ENCODE measurements around the gene SCAI.
"Not testable (repeated sequence)": the region's sequence is repeated elsewhere in the genome, so short reads cannot be mapped to it uniquely, and the experiment has no call there.

SCAI gene

DNA sequence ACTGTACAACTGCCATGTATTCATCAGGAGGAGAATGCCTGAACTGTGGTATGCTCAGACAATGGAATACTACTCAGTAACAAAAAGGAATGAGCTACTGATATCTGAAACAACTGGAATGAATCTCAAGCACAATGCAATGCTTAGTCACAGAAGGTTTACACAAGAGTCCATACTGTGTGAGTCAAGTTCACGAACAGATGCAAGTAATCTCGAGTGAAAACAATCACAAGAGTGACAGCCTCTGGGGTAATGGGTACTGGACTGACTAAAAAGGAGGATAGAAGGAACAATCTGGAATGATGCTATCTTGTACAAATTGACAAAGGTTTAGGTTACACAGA is 182.9 kb downstream of the SCAI start:
- Histone ChIP-seq H3K27me3 (replicated peaks; ENCODE audit: control insufficient read depth, insufficient read depth, low read length) (no peaks in the 10 kb centered on the region), H3K36me3 (ENCODE audit: control insufficient read depth, insufficient read depth, low read length, severe bottlenecking) (no peaks in the 10 kb centered on the region), H3K9me3 (ENCODE audit: control insufficient read depth, low read length) (no peaks in the 10 kb centered on the region), H3K9ac (ENCODE audit: low read length) (no peak overlapping the region), H3K4me1 (ENCODE audit: control insufficient read depth, insufficient read depth, low read length) (no peaks in the 10 kb centered on the region), H3K4me3 (ENCODE audit: low read length) (no peak overlapping the region)
- no peak for DNase-seq (ENCODE audit: low read depth)

DNA sequence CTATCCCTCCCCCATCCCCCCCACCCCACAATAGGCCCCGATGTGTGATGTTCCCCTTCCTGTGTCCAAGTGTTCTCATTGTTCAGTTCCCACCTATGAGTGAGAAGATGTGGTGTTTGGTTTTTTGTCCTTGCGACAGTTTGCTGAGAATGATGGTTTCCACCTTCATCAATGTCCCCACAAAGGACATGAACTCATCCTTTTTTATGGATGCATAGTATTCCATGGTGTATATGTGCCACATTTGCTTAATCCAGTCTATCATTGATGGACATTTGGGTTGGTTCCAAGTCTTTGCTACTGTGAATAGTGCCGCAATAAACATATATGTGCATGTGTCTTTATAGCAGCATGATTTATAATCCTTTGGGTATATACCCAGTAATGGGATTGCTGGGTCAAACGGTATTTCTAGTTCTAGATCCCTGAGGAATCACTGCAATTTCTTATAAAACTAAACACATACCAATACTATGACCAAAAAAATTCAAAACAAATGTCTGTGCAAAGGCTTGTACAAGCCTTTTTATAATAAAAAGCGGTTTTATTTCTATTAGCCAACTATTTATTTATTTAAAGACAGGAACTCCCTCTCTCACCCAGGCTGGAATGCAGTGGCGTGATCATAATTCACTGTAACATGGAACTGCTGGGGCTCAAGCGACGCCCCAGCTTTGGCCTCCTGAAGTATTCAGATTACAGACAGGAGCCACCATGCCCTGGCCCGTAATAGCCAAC is 183.5 kb downstream of the SCAI start:
- H3K9ac ChIP-seq (ENCODE audit: low read length); H3K36me3 ChIP-seq (ENCODE audit: control insufficient read depth, insufficient read depth, low read length, severe bottlenecking); H3K4me1 ChIP-seq (ENCODE audit: control insufficient read depth, insufficient read depth, low read length); DNase-seq (ENCODE audit: low read depth); H3K27me3 ChIP-seq (replicated peaks; ENCODE audit: control insufficient read depth, insufficient read depth, low read length); H3K9me3 ChIP-seq (ENCODE audit: control insufficient read depth, low read length); H3K4me3 ChIP-seq (ENCODE audit: low read length): not testable (repeated sequence)

DNA sequence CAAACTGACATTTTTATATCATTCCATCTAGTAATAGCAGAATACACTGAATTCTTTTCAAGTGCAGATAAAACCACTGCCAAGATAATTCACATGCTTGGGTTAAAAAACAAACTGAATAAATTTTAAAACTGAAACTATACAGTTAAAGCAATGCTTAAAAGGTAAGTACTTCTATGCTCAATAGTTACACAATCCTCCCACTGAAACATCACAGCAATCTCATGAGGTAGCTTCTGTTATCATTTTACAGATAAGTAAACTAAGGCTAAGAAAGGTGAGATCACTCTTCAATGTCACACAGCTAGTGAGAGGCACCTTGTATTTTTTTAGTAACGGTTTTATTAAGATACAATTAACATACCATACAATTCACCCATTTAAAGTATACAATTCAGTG is 189.1 kb downstream of the SCAI start:
- Histone ChIP-seq H3K9me3 (ENCODE audit: control insufficient read depth, low read length) (no peaks in the 10 kb centered on the region), H3K27me3 (replicated peaks; ENCODE audit: control insufficient read depth, insufficient read depth, low read length) (no peaks in the 10 kb centered on the region), H3K4me1 (ENCODE audit: control insufficient read depth, insufficient read depth, low read length) (no peaks in the 10 kb centered on the region), H3K36me3 (ENCODE audit: control insufficient read depth, insufficient read depth, low read length, severe bottlenecking) (no peaks in the 10 kb centered on the region), H3K9ac (ENCODE audit: low read length) (no peak overlapping the region), H3K4me3 (ENCODE audit: low read length) (no peak overlapping the region)
- no peak for DNase-seq (ENCODE audit: low read depth)

GRCh38 chr9:124950050-124950718 is 193.1 kb downstream of the SCAI start:
- H3K27me3 ChIP-seq (replicated peaks; ENCODE audit: control insufficient read depth, insufficient read depth, low read length) = no peaks in the 10 kb centered on the region
- H3K4me1 ChIP-seq (ENCODE audit: control insufficient read depth, insufficient read depth, low read length) = peaks cover 18% of the 10 kb centered on the region
- no peaks in the 10 kb centered on the region for H3K36me3 ChIP-seq (ENCODE audit: control insufficient read depth, insufficient read depth, low read length, severe bottlenecking)
- no peak overlapping the region for H3K4me3 ChIP-seq (ENCODE audit: low read length)
- no peaks in the 10 kb centered on the region for H3K9me3 ChIP-seq (ENCODE audit: control insufficient read depth, low read length)
- no peak for DNase-seq (ENCODE audit: low read depth)
- no peak overlapping the region for H3K9ac ChIP-seq (ENCODE audit: low read length)

DNA sequence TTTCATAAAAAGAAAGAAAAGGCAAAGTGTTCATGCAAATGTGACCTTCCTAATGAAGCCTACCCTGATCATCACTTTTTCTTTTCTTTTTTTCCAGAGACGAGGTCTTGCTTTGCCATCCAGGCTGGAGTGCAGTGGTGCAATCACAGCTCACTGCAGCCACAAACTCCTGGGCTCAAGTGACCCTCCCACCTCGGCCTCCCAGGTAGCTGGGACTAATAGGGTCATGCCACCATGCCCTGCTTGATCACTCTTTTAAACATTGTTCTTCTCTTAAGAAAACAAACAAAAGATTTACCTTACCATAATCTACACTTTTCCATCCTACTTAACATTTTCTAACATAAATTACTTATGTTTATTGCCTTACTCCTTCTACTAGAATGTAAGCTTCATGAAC is 193.9 kb downstream of the SCAI start:
- peaks cover 18% of the 10 kb centered on the region for H3K4me1 ChIP-seq (ENCODE audit: control insufficient read depth, insufficient read depth, low read length)
- H3K9me3 ChIP-seq (ENCODE audit: control insufficient read depth, low read length) = no peaks in the 10 kb centered on the region
- DNase-seq (ENCODE audit: low read depth) = no peak
- no peak overlapping the region for H3K9ac ChIP-seq (ENCODE audit: low read length)
- no peaks in the 10 kb centered on the region for H3K36me3 ChIP-seq (ENCODE audit: control insufficient read depth, insufficient read depth, low read length, severe bottlenecking)
- H3K4me3 ChIP-seq (ENCODE audit: low read length) = no peak overlapping the region
- no peaks in the 10 kb centered on the region for H3K27me3 ChIP-seq (replicated peaks; ENCODE audit: control insufficient read depth, insufficient read depth, low read length)

GRCh38 chr9:124947727-124948391 is 195.5 kb downstream of the SCAI start:
- no peak for DNase-seq (ENCODE audit: low read depth)
- H3K4me3 ChIP-seq (ENCODE audit: low read length) = no peak overlapping the region
- no peaks in the 10 kb centered on the region for H3K27me3 ChIP-seq (replicated peaks; ENCODE audit: control insufficient read depth, insufficient read depth, low read length)
- H3K36me3 ChIP-seq (ENCODE audit: control insufficient read depth, insufficient read depth, low read length, severe bottlenecking) = no peaks in the 10 kb centered on the region
- peaks cover 18% of the 10 kb centered on the region for H3K4me1 ChIP-seq (ENCODE audit: control insufficient read depth, insufficient read depth, low read length)
- peak overlapping the region; percentile 37 for H3K9ac ChIP-seq (ENCODE audit: low read length)
- H3K9me3 ChIP-seq (ENCODE audit: control insufficient read depth, low read length) = no peaks in the 10 kb centered on the region

- DNase-seq (ENCODE audit: low read depth) = no peak
- Histone ChIP-seq H3K9ac (ENCODE audit: low read length) (no peak overlapping the region), H3K4me3 (ENCODE audit: low read length) (no peak overlapping the region), H3K9me3 (ENCODE audit: control insufficient read depth, low read length) (no peaks in the 10 kb centered on the region), H3K36me3 (ENCODE audit: control insufficient read depth, insufficient read depth, low read length, severe bottlenecking) (no peaks in the 10 kb centered on the region), H3K27me3 (replicated peaks; ENCODE audit: control insufficient read depth, insufficient read depth, low read length) (no peaks in the 10 kb centered on the region), H3K4me1 (ENCODE audit: control insufficient read depth, insufficient read depth, low read length) (peaks cover 25% of the 10 kb centered on the region)
Observed at GRCh38 chr9:124946167-124946566, 197.2 kb downstream of the SCAI start.

- peak; percentile 73 for DNase-seq (ENCODE audit: low read depth)
- H3K9ac ChIP-seq (ENCODE audit: low read length) = peak overlapping the region; percentile 100
- H3K4me3 ChIP-seq (ENCODE audit: low read length) = peak overlapping the region; percentile 100
- H3K4me1 ChIP-seq (ENCODE audit: control insufficient read depth, insufficient read depth, low read length) = peaks cover 20% of the 10 kb centered on the region
- H3K9me3 ChIP-seq (ENCODE audit: control insufficient read depth, low read length) = no peaks in the 10 kb centered on the region
- no peaks in the 10 kb centered on the region for H3K27me3 ChIP-seq (replicated peaks; ENCODE audit: control insufficient read depth, insufficient read depth, low read length)
- H3K36me3 ChIP-seq (ENCODE audit: control insufficient read depth, insufficient read depth, low read length, severe bottlenecking) = peaks cover 9% of the 10 kb centered on the region
Observed at GRCh38 chr9:124941679-124942561, 201.4 kb downstream of the SCAI start.

GRCh38 chr9:124940894-124941678 is 202.2 kb downstream of the SCAI start, which contains the start of gene GOLGA1:
Gene GOLGA1, minus strand, starts transcription at chr9:124941083. Its CDS starts 2,372 bp downstream, at chr9:124938711.
- peak; percentile 97 for DNase-seq (ENCODE audit: low read depth)
- no peaks in the 10 kb centered on the region for H3K9me3 ChIP-seq (ENCODE audit: control insufficient read depth, low read length)

DNA sequence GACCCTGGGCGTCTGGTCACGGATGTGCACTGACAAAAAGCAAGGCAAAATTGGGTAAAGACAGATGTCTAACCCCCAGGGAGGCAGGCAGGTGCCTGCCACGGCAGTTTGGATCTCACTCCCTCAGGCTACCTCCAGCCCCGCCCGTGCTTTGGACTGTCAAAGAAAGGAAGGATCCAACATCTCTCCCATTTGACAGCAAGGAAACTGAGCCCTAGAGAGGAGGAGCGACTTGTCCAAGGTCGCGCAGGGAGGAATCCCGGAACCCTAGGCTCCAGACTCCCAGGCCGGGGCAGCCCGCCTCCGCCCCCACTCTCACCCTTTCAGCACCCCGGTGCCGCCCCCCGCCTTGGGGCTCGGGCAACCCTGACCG is 202.8 kb downstream of the SCAI start:
- no peaks in the 10 kb centered on the region for H3K27me3 ChIP-seq (replicated peaks; ENCODE audit: control insufficient read depth, insufficient read depth, low read length)
- peak overlapping the region; percentile 100 for H3K9ac ChIP-seq (ENCODE audit: low read length)
- H3K4me3 ChIP-seq (ENCODE audit: low read length) = peak overlapping the region; percentile 100
- DNase-seq (ENCODE audit: low read depth) = no peak
- H3K9me3 ChIP-seq (ENCODE audit: control insufficient read depth, low read length) = no peaks in the 10 kb centered on the region
- H3K36me3 ChIP-seq (ENCODE audit: control insufficient read depth, insufficient read depth, low read length, severe bottlenecking) = peaks cover 15% of the 10 kb centered on the region
- peaks cover 20% of the 10 kb centered on the region for H3K4me1 ChIP-seq (ENCODE audit: control insufficient read depth, insufficient read depth, low read length)

More at GRCh38 chr9:124940894-124941678, 202.2 kb downstream of the SCAI start, which contains the start of gene GOLGA1:
- H3K4me1 ChIP-seq (ENCODE audit: control insufficient read depth, insufficient read depth, low read length) = peaks cover 20% of the 10 kb centered on the region
- H3K27me3 ChIP-seq (replicated peaks; ENCODE audit: control insufficient read depth, insufficient read depth, low read length) = no peaks in the 10 kb centered on the region
- peak within 1 kb of the TSS; percentile 100 for H3K4me3 ChIP-seq (ENCODE audit: low read length)
- H3K36me3 ChIP-seq (ENCODE audit: control insufficient read depth, insufficient read depth, low read length, severe bottlenecking) = peaks cover 15% of the 10 kb centered on the region
- peak within 1 kb of the TSS; percentile 100 for H3K9ac ChIP-seq (ENCODE audit: low read length)

Measured in adipocyte (in vitro differentiated cells).